GM06990 (cell line): ENCODE results near the gene ASB2.

Source experiments
- DNase-seq: peaks from one replicate; pipeline ENCODE4 v3.0.0-alpha.2; 2011; ENCODE audit not compliant: insufficient read length; ENCODE audit errors: extremely low read depth
- H3K27me3 ChIP-seq: replicated peaks from 2 replicates; pipeline ENCODE4 v1.6.0; 2011; ENCODE audit warnings: low read length; ENCODE audit not compliant: control insufficient read depth, insufficient read depth
- H3K36me3 ChIP-seq: 2 replicates; pipeline ENCODE4 v1.5.1; 2011; ENCODE audit warnings: low read length; ENCODE audit not compliant: control insufficient read depth, insufficient read depth
- H3K4me3 ChIP-seq: replicated peaks from 2 replicates; pipeline ENCODE4 v1.5.1; 2011; ENCODE audit warnings: low read depth, mild to moderate bottlenecking, control low read depth, low read length
- TF ChIP-seq, protein P1 (sequence below): IDR thresholded peaks from 2 replicates; pipeline ENCODE4 v1.5.1; 2011; ENCODE audit warnings: low read length, control low read depth, mild to moderate bottlenecking, inconsistent platforms; ENCODE audit not compliant: insufficient read depth, poor library complexity, severe bottlenecking

ASB2 gene, protein sequence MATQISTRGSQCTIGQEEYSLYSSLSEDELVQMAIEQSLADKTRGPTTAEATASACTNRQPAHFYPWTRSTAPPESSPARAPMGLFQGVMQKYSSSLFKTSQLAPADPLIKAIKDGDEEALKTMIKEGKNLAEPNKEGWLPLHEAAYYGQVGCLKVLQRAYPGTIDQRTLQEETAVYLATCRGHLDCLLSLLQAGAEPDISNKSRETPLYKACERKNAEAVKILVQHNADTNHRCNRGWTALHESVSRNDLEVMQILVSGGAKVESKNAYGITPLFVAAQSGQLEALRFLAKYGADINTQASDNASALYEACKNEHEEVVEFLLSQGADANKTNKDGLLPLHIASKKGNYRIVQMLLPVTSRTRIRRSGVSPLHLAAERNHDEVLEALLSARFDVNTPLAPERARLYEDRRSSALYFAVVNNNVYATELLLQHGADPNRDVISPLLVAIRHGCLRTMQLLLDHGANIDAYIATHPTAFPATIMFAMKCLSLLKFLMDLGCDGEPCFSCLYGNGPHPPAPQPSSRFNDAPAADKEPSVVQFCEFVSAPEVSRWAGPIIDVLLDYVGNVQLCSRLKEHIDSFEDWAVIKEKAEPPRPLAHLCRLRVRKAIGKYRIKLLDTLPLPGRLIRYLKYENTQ

DNA sequence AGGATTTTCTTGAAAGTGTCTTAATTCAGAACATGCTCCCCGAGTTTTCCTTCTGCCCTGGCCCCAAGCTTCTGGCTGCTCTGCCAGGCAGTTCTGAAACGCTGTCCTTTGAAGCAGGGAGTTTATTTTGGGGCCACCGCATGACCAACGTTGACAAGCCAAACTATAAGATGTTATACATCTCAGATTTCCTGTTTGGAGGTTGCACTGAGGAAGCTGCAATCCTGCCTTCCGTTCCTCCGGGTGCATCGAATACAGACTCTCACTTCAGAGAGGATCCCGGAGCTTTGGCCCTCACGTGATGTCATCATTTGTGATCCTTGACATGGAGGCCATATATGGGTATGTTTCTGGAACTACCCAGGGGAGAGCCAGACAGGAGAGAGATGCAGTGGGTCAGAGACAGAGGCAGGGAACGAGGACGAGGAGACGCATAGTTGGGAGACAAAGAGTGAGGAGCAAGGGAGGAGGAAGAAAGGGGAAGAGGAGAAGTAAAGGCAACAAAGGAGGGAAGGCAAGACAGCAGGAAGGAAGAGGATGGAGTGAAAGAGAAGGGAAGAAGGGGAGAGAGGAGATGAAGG, at the start of gene ASB2:
Gene ASB2, minus strand, starts transcription at position 94 of the 581 bp plus-strand sequence. CDS start 12,031 bp downstream, outside the sequence.
- DNase-seq, result no peak
- Histone ChIP-seq H3K4me3 (peak within 1 kb of the TSS; percentile 36), H3K27me3 (no peaks in the 10 kb centered on the region), H3K36me3 (no peaks in the 10 kb centered on the region)
- TF ChIP-seq, protein P1, sequence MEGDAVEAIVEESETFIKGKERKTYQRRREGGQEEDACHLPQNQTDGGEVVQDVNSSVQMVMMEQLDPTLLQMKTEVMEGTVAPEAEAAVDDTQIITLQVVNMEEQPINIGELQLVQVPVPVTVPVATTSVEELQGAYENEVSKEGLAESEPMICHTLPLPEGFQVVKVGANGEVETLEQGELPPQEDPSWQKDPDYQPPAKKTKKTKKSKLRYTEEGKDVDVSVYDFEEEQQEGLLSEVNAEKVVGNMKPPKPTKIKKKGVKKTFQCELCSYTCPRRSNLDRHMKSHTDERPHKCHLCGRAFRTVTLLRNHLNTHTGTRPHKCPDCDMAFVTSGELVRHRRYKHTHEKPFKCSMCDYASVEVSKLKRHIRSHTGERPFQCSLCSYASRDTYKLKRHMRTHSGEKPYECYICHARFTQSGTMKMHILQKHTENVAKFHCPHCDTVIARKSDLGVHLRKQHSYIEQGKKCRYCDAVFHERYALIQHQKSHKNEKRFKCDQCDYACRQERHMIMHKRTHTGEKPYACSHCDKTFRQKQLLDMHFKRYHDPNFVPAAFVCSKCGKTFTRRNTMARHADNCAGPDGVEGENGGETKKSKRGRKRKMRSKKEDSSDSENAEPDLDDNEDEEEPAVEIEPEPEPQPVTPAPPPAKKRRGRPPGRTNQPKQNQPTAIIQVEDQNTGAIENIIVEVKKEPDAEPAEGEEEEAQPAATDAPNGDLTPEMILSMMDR, result no peak

DNA sequence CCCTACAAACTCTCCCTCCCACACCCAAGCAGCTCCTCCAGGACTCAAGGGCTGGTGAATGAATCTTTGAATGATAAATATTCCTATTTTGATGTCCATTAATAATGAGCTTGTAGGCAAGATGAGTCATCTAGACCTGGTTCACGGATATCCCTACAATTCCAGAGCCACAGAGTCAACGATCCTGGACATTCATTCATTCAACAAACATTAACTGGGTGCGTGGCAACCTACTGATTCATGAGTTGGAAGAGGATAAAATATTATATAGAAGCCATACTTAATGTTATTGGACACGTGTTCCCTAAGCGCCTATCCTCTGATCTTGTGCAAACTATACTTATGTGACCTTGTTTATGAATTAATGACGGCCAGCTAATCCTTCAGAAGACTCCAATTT, 49.4 kb upstream of the ASB2 start:
- no peaks in the 10 kb centered on the region for H3K27me3 ChIP-seq
- TF ChIP-seq, protein P1, result no peak

DNA sequence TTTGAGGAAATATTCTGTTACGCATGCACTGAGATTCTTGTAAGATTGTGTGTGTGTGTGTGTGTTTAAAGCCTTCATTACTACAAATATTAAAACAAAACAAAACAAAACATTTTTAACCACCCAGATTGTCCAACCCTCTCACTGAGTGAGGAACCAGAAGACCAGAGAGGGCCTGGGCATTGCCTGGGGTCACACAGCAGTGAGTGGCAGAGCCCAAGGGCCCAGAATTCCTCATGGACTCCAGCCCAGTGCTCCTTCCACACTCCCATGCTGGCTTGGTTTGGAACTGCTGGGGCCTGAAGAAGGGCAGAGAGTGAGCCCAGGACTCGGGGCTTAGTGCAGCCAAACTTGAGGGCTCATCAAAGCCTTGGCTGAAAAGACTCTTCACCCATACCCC, 48.2 kb upstream of the ASB2 start:
- Histone ChIP-seq H3K4me3 (no peak overlapping the region), H3K36me3 (no peaks in the 10 kb centered on the region), H3K27me3 (no peaks in the 10 kb centered on the region)
- TF ChIP-seq, protein P1, result no peak
- no peak for DNase-seq

More for the DNA sequence above, 49.4 kb upstream of the ASB2 start:
- no peak for DNase-seq
- Histone ChIP-seq H3K36me3 (no peaks in the 10 kb centered on the region), H3K4me3 (no peak overlapping the region)

DNA sequence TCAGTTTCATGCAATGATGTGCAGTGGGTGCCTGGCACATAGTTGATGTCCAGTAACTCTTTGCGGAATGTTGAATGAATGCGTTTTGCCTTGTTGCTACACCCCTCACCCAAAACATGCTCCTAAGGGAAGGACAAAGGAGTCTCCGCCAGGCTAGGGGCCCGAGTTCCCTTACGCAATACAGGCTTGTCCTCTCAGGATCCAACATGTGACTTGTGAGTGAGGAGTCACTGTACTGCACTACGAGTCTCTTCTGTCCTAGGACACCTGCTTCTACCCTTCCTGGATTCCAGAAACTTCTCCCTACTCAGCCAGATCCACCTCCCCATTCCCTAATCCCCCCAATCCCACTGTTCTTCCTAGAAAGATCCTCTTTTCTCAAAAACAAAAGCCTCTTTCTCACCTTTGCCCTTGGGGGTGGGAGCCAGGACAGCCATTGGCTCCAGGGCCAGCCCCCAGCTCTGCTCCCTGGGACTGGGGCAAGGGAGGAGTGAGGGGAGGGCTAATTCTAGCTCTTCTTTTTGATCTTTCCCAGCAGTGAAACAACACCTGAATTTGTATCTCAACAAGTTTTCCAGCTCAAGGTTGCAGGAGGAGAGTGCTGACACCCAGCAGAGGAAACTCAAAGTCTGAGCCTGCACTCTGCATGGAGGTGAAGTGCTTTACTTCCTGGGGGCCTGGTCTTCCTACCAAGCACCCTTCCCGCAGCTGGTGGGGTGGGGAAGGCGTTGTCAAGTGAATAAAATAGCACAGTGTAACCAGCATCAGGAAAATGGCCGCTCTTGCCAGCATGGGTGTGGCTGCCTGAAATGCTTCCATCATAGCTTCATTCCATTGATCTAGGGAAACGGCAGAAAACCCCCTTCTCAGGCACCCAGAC, 46.4 kb upstream of the ASB2 start:
- TF ChIP-seq, protein P1, result no peak
- Histone ChIP-seq H3K36me3 (no peaks in the 10 kb centered on the region), H3K4me3 (no peak overlapping the region), H3K27me3 (no peaks in the 10 kb centered on the region)
- no peak for DNase-seq

DNA sequence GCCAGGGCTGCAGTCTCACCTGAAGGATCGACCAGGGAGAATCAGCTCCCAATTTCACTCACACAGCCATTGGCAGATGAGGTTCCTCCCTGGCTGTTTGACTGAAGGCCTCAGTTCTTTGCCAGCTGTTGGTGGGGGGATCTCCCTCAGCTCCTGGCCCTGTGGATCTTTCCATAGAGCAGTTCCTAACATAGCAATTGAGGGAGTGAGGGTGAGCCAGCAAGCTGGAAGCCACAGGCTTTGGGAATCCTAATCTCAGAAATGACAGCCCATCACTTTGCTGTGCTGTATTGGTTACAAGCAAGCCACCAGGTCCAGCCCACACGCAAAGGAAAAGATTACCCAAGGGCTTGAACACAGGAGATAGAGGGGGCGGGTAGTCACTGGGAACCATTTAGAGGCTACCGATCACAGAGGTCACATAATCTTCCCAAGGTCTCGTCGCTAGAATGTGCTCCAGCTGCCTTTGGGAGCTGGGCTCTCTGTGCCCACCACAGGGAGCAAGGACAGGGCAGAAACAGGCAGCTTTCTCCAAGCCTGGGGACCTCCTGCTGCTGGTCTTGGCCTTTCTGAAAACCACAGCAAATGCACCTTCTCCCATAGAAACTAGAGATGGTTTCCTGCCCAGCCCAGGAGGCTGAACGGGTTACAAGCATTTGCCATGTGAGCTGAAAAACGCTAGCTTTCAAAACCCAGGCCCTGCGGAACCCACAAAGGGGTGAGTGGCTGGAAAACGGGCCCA, 45.2 kb upstream of the ASB2 start:
- Histone ChIP-seq H3K4me3 (no peak overlapping the region), H3K36me3 (no peaks in the 10 kb centered on the region), H3K27me3 (no peaks in the 10 kb centered on the region; the same call in 1 of the 2 replicates)
- TF ChIP-seq, protein P1, result no peak
- DNase-seq, result no peak
